Pancreas (tissue), 10 donors: ENCODE data around the gene LEMD2. TPM values are rescaled to one million over a fixed set of nuclear protein-coding genes. Genes with fewer than 3 reads are reported as not detected.

ENCODE experiments used
- ATAC-seq, 4 donors: fragments of 200-7000 bp; cut with Tn5 transposase; one replicate each; pipeline versions ENCODE4 v1.8.0 to v1.9.1; 2020; ENCODE audit warnings: mild to moderate bottlenecking in 4 of 4, moderate library complexity in 4 of 4
- DNase-seq, 6 donors: peaks; one replicate each; pipeline ENCODE4 v3.0.0-alpha.2; 2020
- FAIRE-seq: peaks from 2 replicates; lab custom pipeline; 2012; peaks lifted over from hg19 to GRCh38; lab: Jason Lieb, UNC
- H3K27ac ChIP-seq, 4 donors: fragments of 200-600 bp; sonication (generic); 1 replicate in 3 of 4; 2 replicates in 1 of 4; pipeline versions ENCODE4 v1.5.0 to v1.8.0; 2020
- H3K27me3 ChIP-seq, 4 donors: fragments of 200-600 bp; one replicate each; pipeline ENCODE4 v1.8.0; 2021
- H3K36me3 ChIP-seq, 3 donors: fragments of 200-600 bp; sonication (generic) in 1 of 3; one replicate each; pipeline versions ENCODE4 v1.5.0 to v1.8.0; 2020 to 2021
- H3K4me1 ChIP-seq, 3 donors: fragments of 200-600 bp; one replicate each; pipeline ENCODE4 v1.8.0; 2021
- H3K4me3 ChIP-seq, 4 donors: fragments of 200-600 bp; sonication (generic) in 2 of 4; one replicate each; pipeline versions ENCODE4 v1.5.0 to v1.8.0; 2020 to 2021
- H3K9me3 ChIP-seq, 4 donors: fragments of 200-600 bp; one replicate each; pipeline ENCODE4 v1.8.0; 2021
- CTCF ChIP-seq, 4 donors: fragments of 200-600 bp; sonication (generic) in 3 of 4; IDR thresholded peaks; one replicate each; pipeline versions ENCODE4 v1.5.0 to v1.8.0; 2021; ENCODE audit warnings: antibody characterized with exemption in 4 of 4
- WGBS, 2 donors: extraction: QIAGEN DNeasy Blood & Tissue Kit; methylation state at CpG; one replicate each; pipeline ENCODE4 v1.1.7; 2013; 5-methylcytosine and 5-hydroxymethylcytosine counted together
- intact Hi-C, 3 donors: fragments of 100-400 bp; cut with DNase I; formaldehyde crosslinking; loops; one replicate each; pipeline versions ENCODE4 v1.11.1 to v1.14.2; 2022
- polyA plus RNA-seq, 2 donors: library from polyadenylated mRNA; stranded (reverse); fragments of 200-250 nt; gene quantifications; one replicate each; pipeline ENCODE4 v1.2.3, GENCODE V29; 2013
- total RNA-seq, 6 donors: library from RNA; stranded (reverse); fragmentation: NEBNext Ultra II Directional in 4 of 6; extraction: Animal tissue kit (Norgen Biotek cat#: 25700) in 4 of 6; gene quantifications; one replicate each; pipeline versions ENCODE4 v1.2.1 to v1.2.4, GENCODE V29; 2021 to 2023
- donor health status: healthy with polysubstance abuse.
- donor health status: DM: no; HTN: no; CAD: no; lungs with moderate emphysema.
- donor health status: DM: no; HTN: no; CAD: no.
- donor health status: control.
- donor health status: control.
- donor health status: Bipolar disorder and iron deficiency.
- donor health status: DM: yes; HTN: yes; CAD: no.
- donor health status: DM: no; HTN: no; CAD: no.
- donor health status: DM: no; HTN: no; CAD: no.
- donor health status: DM: yes; HTN: yes; CAD: no.

LEMD2 gene
- total and polyA plus RNA-seq, 8 donors: 23.4 to 59.4 (median 30.0) TPM

- Histone ChIP-seq H3K9me3 (no peaks in the 10 kb centered on the region), H3K4me3 (no peak overlapping the region), H3K4me1 (no peaks in the 10 kb centered on the region), H3K27me3 (no peaks in the 10 kb centered on the region), H3K27ac (no peak overlapping the region), H3K36me3 (no peaks in the 10 kb centered on the region)
- FAIRE-seq (no peak), ATAC-seq (no peak), DNase-seq (no peak)
- intact Hi-C loops: no loop called here
- no peak for TF ChIP-seq CTCF (IDR thresholded peaks at IDR 0.05)
- WGBS, 2 donors: 57 to 69% methylated on average over 13 of the region's 13 CpGs
Measured at GRCh38 chr6:33798343-33798848, 9.5 kb upstream of the LEMD2 start.

- WGBS, 2 donors: 77 to 80% methylated on average over 10 of the region's 10 CpGs
Measured at GRCh38 chr6:33797626-33798342, 8.9 kb upstream of the LEMD2 start.

GRCh38 chr6:33794910-33795623 is 6.1 kb upstream of the LEMD2 start:
- no peak for TF ChIP-seq CTCF (IDR thresholded peaks at IDR 0.05)
- DNase-seq (no peak), ATAC-seq (no peak), FAIRE-seq (no peak)
- Histone ChIP-seq H3K27ac (no peak overlapping the region), H3K36me3 (no peaks in the 10 kb centered on the region), H3K4me1 (no peaks in the 10 kb centered on the region), H3K4me3 (no peak overlapping the region), H3K27me3 (no peaks in the 10 kb centered on the region), H3K9me3 (no peaks in the 10 kb centered on the region)
- WGBS, 2 donors: 46 to 51% methylated on average over 14 of the region's 14 CpGs
- intact Hi-C loops: no loop called here

More at GRCh38 chr6:33797626-33798342, 8.9 kb upstream of the LEMD2 start:
- no peaks in the 10 kb centered on the region for H3K4me1 ChIP-seq
- H3K36me3 ChIP-seq: no peaks in the 10 kb centered on the region
- H3K27me3 ChIP-seq: no peaks in the 10 kb centered on the region
- DNase-seq: no peak
- H3K27ac ChIP-seq: no peak overlapping the region
- ATAC-seq: no peak
- intact Hi-C loops: no loop called here
- no peak overlapping the region for H3K4me3 ChIP-seq
- no peak for TF ChIP-seq CTCF (IDR thresholded peaks at IDR 0.05)
- H3K9me3 ChIP-seq: no peaks in the 10 kb centered on the region
- no peak for FAIRE-seq

- no peaks in the 10 kb centered on the region for H3K4me1 ChIP-seq
- no peak for FAIRE-seq
- WGBS, 2 donors: 31 to 49% methylated on average over 10 of the region's 10 CpGs
- no peak for DNase-seq
- H3K9me3 ChIP-seq: no peaks in the 10 kb centered on the region
- no peak overlapping the region for H3K4me3 ChIP-seq
- TF ChIP-seq CTCF (IDR thresholded peaks at IDR 0.05): no peak
- intact Hi-C loops: no loop called here
- ATAC-seq: no peak
- H3K36me3 ChIP-seq: no peaks in the 10 kb centered on the region
- H3K27ac ChIP-seq: no peak overlapping the region
- no peaks in the 10 kb centered on the region for H3K27me3 ChIP-seq
Measured at GRCh38 chr6:33792981-33793380, 4.1 kb upstream of the LEMD2 start.
